ENCODE results near the gene TRIM3.

TRIM3 gene

DNA sequence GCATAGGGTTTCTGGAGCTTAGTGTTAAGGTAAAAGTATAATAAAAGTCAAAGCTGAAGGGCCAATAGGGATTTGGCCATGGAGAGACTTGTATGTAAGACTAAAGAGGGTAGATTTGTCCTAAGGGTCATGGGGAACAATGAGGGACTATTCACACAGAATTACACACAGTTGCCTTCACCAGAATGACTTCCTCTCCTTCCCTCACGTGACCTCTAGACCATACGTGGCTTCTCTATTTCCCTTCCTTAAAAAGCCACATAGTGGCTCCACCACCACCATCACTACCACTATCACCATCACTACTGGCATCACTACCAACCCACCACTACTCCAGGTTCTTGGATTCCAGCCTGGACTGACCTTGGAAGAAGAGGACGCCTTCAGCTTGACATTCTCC, 35.7 kb downstream of the TRIM3 start:
- H3K27me3 ChIP-seq (ENCODE audit: insufficient read depth, low read length, poor library complexity) = no peaks in the 10 kb centered on the region
- H3K79me1 ChIP-seq (ENCODE audit: low read length) = no peaks in the 10 kb centered on the region
- no peak for DNase-seq
- no peak overlapping the region for H2BK120ac ChIP-seq (ENCODE audit: low read depth, low read length)
- no peak overlapping the region for H2BK15ac ChIP-seq (replicated peaks; ENCODE audit: low read depth)
- no peak overlapping the region for H2AK5ac ChIP-seq (ENCODE audit: low read length)
- H2BK5ac ChIP-seq (ENCODE audit: low read length) = no peak overlapping the region
- H3K9ac ChIP-seq (ENCODE audit: low read length) = no peak overlapping the region
- no peak overlapping the region for H3K4ac ChIP-seq (ENCODE audit: low read depth, low read length)
- no peak overlapping the region for H3K27ac ChIP-seq (ENCODE audit: low read depth, low read length)
- no peak overlapping the region for H3K23ac ChIP-seq (ENCODE audit: low read length)
- H3K36me3 ChIP-seq (ENCODE audit: control insufficient read depth, insufficient read depth, low read length) = no peaks in the 10 kb centered on the region
- no peak overlapping the region for H4K8ac ChIP-seq (ENCODE audit: low read depth, low read length)
- H3K4me1 ChIP-seq (ENCODE audit: control insufficient read depth, low read depth, low read length) = peaks cover 5% of the 10 kb centered on the region
- WGBS (ENCODE audit: extremely low coverage, insufficient coverage, low lambda C conversion rate) = no CpG with 5 or more reads among the region's 3 CpGs
- no peak overlapping the region for H4K5ac ChIP-seq (ENCODE audit: low read length)
- no peaks in the 10 kb centered on the region for H3K79me2 ChIP-seq (ENCODE audit: control insufficient read depth, insufficient read depth, low read length)
- no peak overlapping the region for H3K56ac ChIP-seq (ENCODE audit: low read length)
- H3K18ac ChIP-seq (ENCODE audit: low read length) = no peak overlapping the region
- H3K4me3 ChIP-seq (ENCODE audit: low read length) = no peak overlapping the region
- H3K4me2 ChIP-seq (ENCODE audit: low read length) = no peak overlapping the region

DNA sequence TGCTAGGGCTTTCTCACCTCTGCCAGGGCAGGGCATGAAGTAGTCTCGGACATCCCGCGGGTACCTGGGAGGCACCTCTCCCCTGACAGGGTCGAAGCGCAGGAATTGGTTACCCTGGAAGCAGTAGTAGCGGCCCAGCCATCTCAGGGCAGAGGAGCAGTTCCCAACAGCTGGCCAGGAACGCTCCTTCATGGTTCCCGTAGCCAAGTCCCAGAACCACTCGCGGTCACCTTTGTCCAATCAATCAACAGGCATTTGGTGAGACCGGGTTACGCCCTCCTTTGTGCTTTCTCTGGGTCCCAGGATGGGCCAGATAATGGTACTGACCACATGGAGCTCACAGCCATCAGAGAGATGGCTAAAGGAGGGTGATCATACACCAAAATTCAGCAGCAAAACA, 36.3 kb downstream of the TRIM3 start:
- no peak overlapping the region for H2BK15ac ChIP-seq (replicated peaks; ENCODE audit: low read depth)
- H3K79me2 ChIP-seq (ENCODE audit: control insufficient read depth, insufficient read depth, low read length) = no peaks in the 10 kb centered on the region
- no peak overlapping the region for H3K56ac ChIP-seq (ENCODE audit: low read length)
- H3K27ac ChIP-seq (ENCODE audit: low read depth, low read length) = no peak overlapping the region
- no peak overlapping the region for H2BK120ac ChIP-seq (ENCODE audit: low read depth, low read length)
- H3K79me1 ChIP-seq (ENCODE audit: low read length) = no peaks in the 10 kb centered on the region
- no peak overlapping the region for H3K4ac ChIP-seq (ENCODE audit: low read depth, low read length)
- no peak overlapping the region for H2BK5ac ChIP-seq (ENCODE audit: low read length)
- no peak overlapping the region for H4K5ac ChIP-seq (ENCODE audit: low read length)
- no peak overlapping the region for H2AK5ac ChIP-seq (ENCODE audit: low read length)
- H4K8ac ChIP-seq (ENCODE audit: low read depth, low read length) = no peak overlapping the region
- no peak overlapping the region for H3K23ac ChIP-seq (ENCODE audit: low read length)
- H3K4me2 ChIP-seq (ENCODE audit: low read length) = no peak overlapping the region
- H3K18ac ChIP-seq (ENCODE audit: low read length) = no peak overlapping the region
- no CpG with 5 or more reads among the region's 12 CpGs for WGBS (ENCODE audit: extremely low coverage, insufficient coverage, low lambda C conversion rate)
- H3K4me1 ChIP-seq (ENCODE audit: control insufficient read depth, low read depth, low read length) = peaks cover 5% of the 10 kb centered on the region
- H3K4me3 ChIP-seq (ENCODE audit: low read length) = no peak overlapping the region
- H3K27me3 ChIP-seq (ENCODE audit: insufficient read depth, low read length, poor library complexity) = no peaks in the 10 kb centered on the region
- no peak for DNase-seq
- no peaks in the 10 kb centered on the region for H3K36me3 ChIP-seq (ENCODE audit: control insufficient read depth, insufficient read depth, low read length)
- H3K9ac ChIP-seq (ENCODE audit: low read length) = no peak overlapping the region

DNA sequence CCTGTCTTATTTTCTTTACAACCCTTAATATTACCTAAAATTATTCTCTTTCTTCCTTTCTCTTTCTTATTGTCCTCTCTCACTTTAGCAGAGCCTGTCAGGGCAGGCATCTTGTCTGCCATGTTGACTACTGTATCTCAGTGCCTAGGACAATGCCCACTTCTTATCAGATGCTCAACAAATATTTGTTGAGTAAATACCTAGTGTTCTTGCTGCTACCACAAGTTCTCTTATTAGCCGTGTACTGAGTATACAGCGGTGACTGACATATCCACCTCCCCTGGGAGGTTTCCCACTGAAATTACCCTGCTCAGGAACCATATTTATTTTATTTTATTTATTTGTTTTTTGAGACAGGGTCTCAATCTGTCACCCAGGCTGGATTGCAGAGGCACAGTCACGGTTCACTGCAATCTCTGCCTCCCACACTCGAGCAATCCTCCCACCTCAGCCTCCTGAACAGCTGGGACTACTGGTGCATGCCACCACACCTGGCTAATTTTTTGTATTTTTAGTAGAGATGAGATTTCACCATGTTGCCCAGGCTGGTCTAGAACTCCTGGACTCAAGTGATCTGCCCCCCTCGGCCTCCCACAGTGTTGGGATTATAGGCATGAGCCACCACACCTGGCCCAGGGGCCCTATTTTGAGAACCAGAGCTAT, 39.6 kb downstream of the TRIM3 start:
- Histone ChIP-seq H3K4me1 (ENCODE audit: control insufficient read depth, low read depth, low read length) (no peaks in the 10 kb centered on the region), H4K8ac (ENCODE audit: low read depth, low read length) (no peak overlapping the region), H3K9ac (ENCODE audit: low read length) (no peak overlapping the region), H2AK5ac (ENCODE audit: low read length) (no peak overlapping the region), H3K23ac (ENCODE audit: low read length) (no peak overlapping the region), H3K4me2 (ENCODE audit: low read length) (no peak overlapping the region), H2BK5ac (ENCODE audit: low read length) (no peak overlapping the region), H3K27me3 (ENCODE audit: insufficient read depth, low read length, poor library complexity) (no peaks in the 10 kb centered on the region), H3K18ac (ENCODE audit: low read length) (no peak overlapping the region), H3K4me3 (ENCODE audit: low read length) (no peak overlapping the region), H2BK120ac (ENCODE audit: low read depth, low read length) (no peak overlapping the region), H3K36me3 (ENCODE audit: control insufficient read depth, insufficient read depth, low read length) (no peaks in the 10 kb centered on the region), H3K79me2 (ENCODE audit: control insufficient read depth, insufficient read depth, low read length) (no peaks in the 10 kb centered on the region), H3K4ac (ENCODE audit: low read depth, low read length) (no peak overlapping the region), H2BK15ac (replicated peaks; ENCODE audit: low read depth) (no peak overlapping the region), H3K27ac (ENCODE audit: low read depth, low read length) (no peak overlapping the region), H4K5ac (ENCODE audit: low read length) (no peak overlapping the region), H3K56ac (ENCODE audit: low read length) (no peak overlapping the region), H3K79me1 (ENCODE audit: low read length) (no peaks in the 10 kb centered on the region)
- WGBS (ENCODE audit: extremely low coverage, insufficient coverage, low lambda C conversion rate) = no CpG with 5 or more reads among the region's 5 CpGs
- no peak for DNase-seq

DNA sequence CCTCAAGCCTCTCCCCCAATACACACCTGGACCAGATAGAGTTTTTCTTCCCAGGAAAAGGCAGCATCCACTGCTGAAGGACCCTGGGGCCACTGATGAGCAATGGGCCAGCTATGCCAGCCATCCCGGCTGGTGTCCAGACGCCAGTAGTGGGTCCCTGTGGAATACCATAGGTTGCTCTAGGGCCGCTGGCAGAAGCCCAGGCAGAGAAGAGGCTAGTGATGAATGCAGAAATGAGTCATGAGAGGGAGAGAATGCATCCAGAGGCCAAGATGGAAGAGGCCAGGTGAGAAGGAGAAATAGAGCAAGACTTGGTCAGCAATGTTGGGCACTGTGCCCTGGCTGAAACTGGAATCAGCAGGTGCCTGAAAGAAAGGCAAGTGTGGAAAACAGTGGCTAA, 41.9 kb downstream of the TRIM3 start:
- no peak overlapping the region for H4K8ac ChIP-seq (ENCODE audit: low read depth, low read length)
- H3K4me2 ChIP-seq (ENCODE audit: low read length) = no peak overlapping the region
- H3K23ac ChIP-seq (ENCODE audit: low read length) = no peak overlapping the region
- H3K4me1 ChIP-seq (ENCODE audit: control insufficient read depth, low read depth, low read length) = no peaks in the 10 kb centered on the region
- no peaks in the 10 kb centered on the region for H3K36me3 ChIP-seq (ENCODE audit: control insufficient read depth, insufficient read depth, low read length)
- H3K4ac ChIP-seq (ENCODE audit: low read depth, low read length) = no peak overlapping the region
- H3K56ac ChIP-seq (ENCODE audit: low read length) = no peak overlapping the region
- WGBS (ENCODE audit: extremely low coverage, insufficient coverage, low lambda C conversion rate) = no CpG with 5 or more reads among the region's 3 CpGs
- H4K5ac ChIP-seq (ENCODE audit: low read length) = no peak overlapping the region
- H3K18ac ChIP-seq (ENCODE audit: low read length) = no peak overlapping the region
- H2AK5ac ChIP-seq (ENCODE audit: low read length) = no peak overlapping the region
- H2BK5ac ChIP-seq (ENCODE audit: low read length) = no peak overlapping the region
- no peak overlapping the region for H2BK15ac ChIP-seq (replicated peaks; ENCODE audit: low read depth)
- DNase-seq = peak; percentile 40
- H3K9ac ChIP-seq (ENCODE audit: low read length) = no peak overlapping the region
- H3K4me3 ChIP-seq (ENCODE audit: low read length) = no peak overlapping the region
- no peaks in the 10 kb centered on the region for H3K79me1 ChIP-seq (ENCODE audit: low read length)
- no peak overlapping the region for H2BK120ac ChIP-seq (ENCODE audit: low read depth, low read length)
- H3K79me2 ChIP-seq (ENCODE audit: control insufficient read depth, insufficient read depth, low read length) = no peaks in the 10 kb centered on the region
- H3K27me3 ChIP-seq (ENCODE audit: insufficient read depth, low read length, poor library complexity) = no peaks in the 10 kb centered on the region
- no peak overlapping the region for H3K27ac ChIP-seq (ENCODE audit: low read depth, low read length)

DNA sequence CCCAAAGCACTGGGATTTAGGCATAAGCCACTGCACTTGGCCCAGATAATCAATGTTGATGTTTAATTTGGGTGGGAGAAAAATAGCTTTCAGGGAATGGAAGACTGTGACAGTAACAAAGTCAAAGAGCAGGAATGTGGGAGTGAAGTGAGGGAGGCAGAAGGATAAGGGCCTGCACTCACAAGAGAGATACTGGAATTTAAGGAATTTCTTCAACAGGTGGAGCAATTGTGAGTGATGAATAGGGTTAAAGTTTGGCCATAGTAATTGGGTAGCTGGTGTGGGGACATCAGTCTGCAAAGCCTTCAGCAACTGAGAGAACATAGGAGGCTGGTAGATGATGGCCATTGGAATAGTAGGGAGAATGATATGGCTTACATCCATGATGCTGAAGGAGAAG, 46.2 kb downstream of the TRIM3 start:
- H2BK120ac ChIP-seq (ENCODE audit: low read depth, low read length) = no peak overlapping the region
- H3K79me1 ChIP-seq (ENCODE audit: low read length) = no peaks in the 10 kb centered on the region
- H3K27me3 ChIP-seq (ENCODE audit: insufficient read depth, low read length, poor library complexity) = no peaks in the 10 kb centered on the region
- H3K23ac ChIP-seq (ENCODE audit: low read length) = no peak overlapping the region
- no peak overlapping the region for H3K27ac ChIP-seq (ENCODE audit: low read depth, low read length)
- H2AK5ac ChIP-seq (ENCODE audit: low read length) = no peak overlapping the region
- H3K4me2 ChIP-seq (ENCODE audit: low read length) = no peak overlapping the region
- H3K56ac ChIP-seq (ENCODE audit: low read length) = no peak overlapping the region
- no peak overlapping the region for H4K5ac ChIP-seq (ENCODE audit: low read length)
- H3K9ac ChIP-seq (ENCODE audit: low read length) = no peak overlapping the region
- no peaks in the 10 kb centered on the region for H3K4me1 ChIP-seq (ENCODE audit: control insufficient read depth, low read depth, low read length)
- H4K8ac ChIP-seq (ENCODE audit: low read depth, low read length) = no peak overlapping the region
- H2BK5ac ChIP-seq (ENCODE audit: low read length) = no peak overlapping the region
- H2BK15ac ChIP-seq (replicated peaks; ENCODE audit: low read depth) = no peak overlapping the region
- H3K36me3 ChIP-seq (ENCODE audit: control insufficient read depth, insufficient read depth, low read length) = no peaks in the 10 kb centered on the region
- no peak overlapping the region for H3K4ac ChIP-seq (ENCODE audit: low read depth, low read length)
- H3K18ac ChIP-seq (ENCODE audit: low read length) = no peak overlapping the region
- no peaks in the 10 kb centered on the region for H3K79me2 ChIP-seq (ENCODE audit: control insufficient read depth, insufficient read depth, low read length)
- no peak overlapping the region for H3K4me3 ChIP-seq (ENCODE audit: low read length)
- peak; percentile 49 for DNase-seq

DNA sequence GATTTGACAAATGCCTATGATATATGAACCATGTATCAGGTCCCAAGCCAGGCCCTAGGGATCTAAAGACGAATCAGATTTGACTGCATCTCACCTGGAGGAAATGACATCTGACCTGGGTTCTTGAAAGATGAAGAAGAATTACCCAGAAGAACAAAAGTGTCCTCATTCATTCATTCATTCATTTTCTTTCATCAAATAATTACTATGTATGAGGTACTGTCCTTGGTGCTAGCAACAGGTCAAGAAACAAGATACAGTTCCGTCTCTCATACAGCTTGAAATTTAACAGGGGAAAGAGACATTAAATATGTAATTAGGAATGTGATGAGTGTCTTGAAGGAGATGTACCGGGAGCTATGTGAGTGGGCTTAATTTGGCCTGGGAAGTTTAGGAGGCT, 53.1 kb downstream of the TRIM3 start:
- Histone ChIP-seq H3K4me2 (ENCODE audit: low read length) (no peak overlapping the region), H3K79me1 (ENCODE audit: low read length) (no peaks in the 10 kb centered on the region), H3K4me3 (ENCODE audit: low read length) (no peak overlapping the region), H3K27me3 (ENCODE audit: insufficient read depth, low read length, poor library complexity) (peaks cover 4% of the 10 kb centered on the region), H3K79me2 (ENCODE audit: control insufficient read depth, insufficient read depth, low read length) (no peaks in the 10 kb centered on the region), H3K9ac (ENCODE audit: low read length) (no peak overlapping the region), H3K36me3 (ENCODE audit: control insufficient read depth, insufficient read depth, low read length) (no peaks in the 10 kb centered on the region), H4K5ac (ENCODE audit: low read length) (no peak overlapping the region), H3K4me1 (ENCODE audit: control insufficient read depth, low read depth, low read length) (peaks cover 6% of the 10 kb centered on the region), H4K8ac (ENCODE audit: low read depth, low read length) (no peak overlapping the region), H3K56ac (ENCODE audit: low read length) (no peak overlapping the region), H2BK5ac (ENCODE audit: low read length) (no peak overlapping the region), H2BK120ac (ENCODE audit: low read depth, low read length) (no peak overlapping the region), H3K27ac (ENCODE audit: low read depth, low read length) (no peak overlapping the region), H2AK5ac (ENCODE audit: low read length) (no peak overlapping the region), H3K23ac (ENCODE audit: low read length) (no peak overlapping the region), H3K18ac (ENCODE audit: low read length) (no peak overlapping the region), H2BK15ac (replicated peaks; ENCODE audit: low read depth) (no peak overlapping the region), H3K4ac (ENCODE audit: low read depth, low read length) (no peak overlapping the region)
- 100% methylated on average over 1 of the region's 3 CpGs for WGBS (ENCODE audit: extremely low coverage, insufficient coverage, low lambda C conversion rate)
- no peak for DNase-seq

Data from mesendoderm (in vitro differentiated cells).